BLaER1 (cell line): Measurements from ENCODE around the gene CIDEB.

ENCODE experiments used
- H3K27ac ChIP-seq: shearing (Covaris generic); formaldehyde crosslinking; 2 replicates; pipeline ENCODE4 v1.8.1; 2022
- H3K27me3 ChIP-seq: shearing (Covaris generic); formaldehyde crosslinking; 2 replicates; pipeline ENCODE4 v1.8.1; 2022
- H3K36me3 ChIP-seq: shearing (Covaris generic); formaldehyde crosslinking; 2 replicates; pipeline ENCODE4 v1.8.1; 2022
- H3K4me1 ChIP-seq: shearing (Covaris generic); formaldehyde crosslinking; 2 replicates; pipeline ENCODE4 v1.8.1; 2022
- H3K4me2 ChIP-seq: shearing (Covaris generic); formaldehyde crosslinking; 2 replicates; pipeline ENCODE4 v1.8.1; 2022
- H3K4me3 ChIP-seq: shearing (Covaris generic); formaldehyde crosslinking; 2 replicates; pipeline ENCODE4 v1.8.1; 2022
- H3K9ac ChIP-seq: shearing (Covaris generic); formaldehyde crosslinking; 2 replicates; pipeline ENCODE4 v1.8.1; 2022
- H3K9me3 ChIP-seq: shearing (Covaris generic); formaldehyde crosslinking; 2 replicates; pipeline ENCODE4 v1.8.1; 2022
- H4K20me1 ChIP-seq: shearing (Covaris generic); formaldehyde crosslinking; 2 replicates; pipeline ENCODE4 v1.8.1; 2022
- Cebpa-rat ChIP-seq: shearing (Covaris generic); IDR thresholded peaks from 2 replicates; pipeline ENCODE4 v1.8.1; 2022

CIDEB gene

GRCh38 chr14:24258119-24258518 is 49.7 kb downstream of the CIDEB start:
- no peak overlapping the region for H3K9ac ChIP-seq
- no peak for TF ChIP-seq Cebpa-rat

GRCh38 chr14:24256960-24257359 is 50.8 kb downstream of the CIDEB start:
- Histone ChIP-seq H3K4me2 (no peak overlapping the region), H3K36me3 (peaks cover 17% of the 10 kb centered on the region; the same call in 1 of the 2 replicates), H3K27ac (no peak overlapping the region), H3K27me3 (no peaks in the 10 kb centered on the region), H3K4me1 (no peaks in the 10 kb centered on the region), H3K4me3 (no peak overlapping the region), H4K20me1 (no peaks in the 10 kb centered on the region), H3K9me3 (no peaks in the 10 kb centered on the region), H3K9ac (no peak overlapping the region)
- no peak for TF ChIP-seq Cebpa-rat

More at GRCh38 chr14:24258119-24258518, 49.7 kb downstream of the CIDEB start:
- no peaks in the 10 kb centered on the region for H3K9me3 ChIP-seq
- no peaks in the 10 kb centered on the region for H3K4me1 ChIP-seq
- peaks cover 13% of the 10 kb centered on the region; the same call in 1 of the 2 replicates for H3K36me3 ChIP-seq
- no peak overlapping the region for H3K27ac ChIP-seq
- H3K27me3 ChIP-seq: no peaks in the 10 kb centered on the region
- no peaks in the 10 kb centered on the region for H4K20me1 ChIP-seq
- no peak overlapping the region for H3K4me3 ChIP-seq
- no peak overlapping the region for H3K4me2 ChIP-seq

- no peak overlapping the region for H3K4me3 ChIP-seq
- peaks cover 17% of the 10 kb centered on the region; the same call in 1 of the 2 replicates for H3K36me3 ChIP-seq
- H3K27ac ChIP-seq: no peak overlapping the region
- no peaks in the 10 kb centered on the region for H3K27me3 ChIP-seq
- H3K9ac ChIP-seq: no peak overlapping the region
- no peak for TF ChIP-seq Cebpa-rat
- H3K9me3 ChIP-seq: no peaks in the 10 kb centered on the region
- no peaks in the 10 kb centered on the region for H4K20me1 ChIP-seq
- H3K4me1 ChIP-seq: no peaks in the 10 kb centered on the region
- no peak overlapping the region for H3K4me2 ChIP-seq
These were observed 51.7 kb downstream of the CIDEB start for GRCh38 chr14:24255931-24256711.

- Histone ChIP-seq H3K4me3 (no peak overlapping the region), H3K9me3 (no peaks in the 10 kb centered on the region), H3K36me3 (peaks cover 17% of the 10 kb centered on the region; the same call in 1 of the 2 replicates), H4K20me1 (no peaks in the 10 kb centered on the region), H3K4me2 (no peak overlapping the region), H3K9ac (no peak overlapping the region), H3K4me1 (peaks cover 6% of the 10 kb centered on the region), H3K27ac (no peak overlapping the region), H3K27me3 (no peaks in the 10 kb centered on the region)
- TF ChIP-seq Cebpa-rat: no peak
These were observed 52.3 kb downstream of the CIDEB start for GRCh38 chr14:24255438-24255837.
